ENCODE measurements around the gene RRP15.

The RRP15 gene

DNA sequence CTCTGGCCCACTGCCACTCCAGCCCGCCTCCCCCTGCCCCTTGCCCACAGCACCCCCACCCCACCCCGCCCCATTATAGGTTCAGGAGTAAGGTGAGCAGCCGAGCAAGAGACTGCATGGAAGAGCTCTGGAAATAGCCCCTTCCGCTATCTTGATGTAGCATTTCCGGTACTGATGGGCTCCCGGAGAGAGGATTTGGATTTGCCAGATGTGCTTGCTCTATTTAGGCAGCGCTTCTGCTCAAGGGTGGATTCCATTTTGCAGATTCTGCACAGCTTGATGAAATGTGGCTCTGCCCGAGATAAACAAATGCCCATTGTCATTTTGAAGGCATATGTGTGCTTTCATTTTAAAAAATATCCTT lies 67.0 kb downstream of the RRP15 start:
- whole genome bisulfite sequencing, 2 donors (ENCODE audit: extremely low coverage in 2 of 2, insufficient read length in 2 of 2, insufficient replicate concordance in 1 of 2), result no CpG with 5 or more reads among the region's 8 CpGs
- H3K4me1 ChIP-seq (ENCODE audit: control insufficient read depth in 2 of 2, insufficient read depth in 1 of 2, low read depth in 1 of 2, low read length in 2 of 2), result peaks cover 2 to 7% of the 10 kb centered on the region in 2 donors
- no peak overlapping the region for H3K18ac ChIP-seq (ENCODE audit: low read length)
- H2AFZ ChIP-seq (ENCODE audit: low read length), result no peak overlapping the region
- H4K8ac ChIP-seq (ENCODE audit: low read depth, low read length), result no peak overlapping the region
- no peak overlapping the region for H2BK5ac ChIP-seq (ENCODE audit: low read length)
- H3K9ac ChIP-seq (ENCODE audit: low read depth, low read length, poor library complexity), result no peak overlapping the region
- no peak overlapping the region for H3K4me2 ChIP-seq (ENCODE audit: insufficient read depth, low read length, poor library complexity, severe bottlenecking)
- H2BK12ac ChIP-seq (ENCODE audit: low read length), result no peak overlapping the region
- no peak overlapping the region for H3K4ac ChIP-seq (ENCODE audit: low read length)
- H3K23ac ChIP-seq (ENCODE audit: low read depth, low read length, poor library complexity), result no peak overlapping the region
- no peak overlapping the region for H2BK15ac ChIP-seq (ENCODE audit: low read length)
- no peaks in the 10 kb centered on the region for H3K79me1 ChIP-seq (ENCODE audit: low read depth, low read length)
- H4K91ac ChIP-seq (ENCODE audit: low read depth, low read length, poor library complexity), result no peak overlapping the region
- H3K9me3 ChIP-seq (replicated peaks in 1 of 2; ENCODE audit: control insufficient read depth in 2 of 2, insufficient read depth in 1 of 2, low read depth in 1 of 2, low read length in 2 of 2), result peaks cover 2 to 3% of the 10 kb centered on the region in 2 donors
- H2BK120ac ChIP-seq (ENCODE audit: low read depth, low read length), result no peak overlapping the region
- H3K27ac ChIP-seq (replicated peaks; ENCODE audit: low read length), result no peak overlapping the region
- no peaks in the 10 kb centered on the region for H3K36me3 ChIP-seq (replicated peaks in 1 of 2; ENCODE audit: control insufficient read depth in 2 of 2, insufficient read depth in 2 of 2, low read length in 2 of 2)
- H2AK5ac ChIP-seq (ENCODE audit: low read depth, low read length), result no peak overlapping the region
- H3K14ac ChIP-seq (ENCODE audit: low read length), result no peak overlapping the region
- H3K27me3 ChIP-seq (ENCODE audit: control insufficient read depth in 3 of 3, insufficient read depth in 3 of 3, low read depth in 1 of 3, low read length in 3 of 3), result no peaks in the 10 kb centered on the region
- H3K4me3 ChIP-seq (ENCODE audit: low read length in 2 of 2), result no peak overlapping the region
- no peak for DNase-seq (ENCODE audit: low spot score)

DNA sequence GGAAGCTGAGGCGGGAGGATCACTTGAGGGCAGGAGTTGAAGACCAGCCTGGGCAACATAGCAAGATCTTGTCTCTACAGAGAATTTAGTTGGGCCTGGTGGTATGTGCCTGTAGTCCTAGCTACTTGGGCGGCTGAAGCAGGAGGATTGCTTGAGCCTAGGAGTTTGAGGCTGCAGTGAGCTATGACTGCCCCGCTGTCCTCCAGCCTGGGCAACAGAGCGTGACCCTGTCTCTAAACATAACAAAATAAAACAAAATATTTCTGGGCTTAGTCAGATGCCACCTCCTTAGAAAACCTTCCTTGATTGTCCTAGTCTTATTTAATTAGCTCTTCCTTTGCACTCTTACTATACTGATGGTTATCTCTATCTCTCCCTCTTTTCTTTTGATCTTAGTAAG lies 68.6 kb downstream of the RRP15 start:
- H3K9me3 ChIP-seq (replicated peaks in 1 of 2; ENCODE audit: control insufficient read depth in 2 of 2, insufficient read depth in 1 of 2, low read depth in 1 of 2, low read length in 2 of 2), result peaks cover 2 to 3% of the 10 kb centered on the region in 2 donors

DNA sequence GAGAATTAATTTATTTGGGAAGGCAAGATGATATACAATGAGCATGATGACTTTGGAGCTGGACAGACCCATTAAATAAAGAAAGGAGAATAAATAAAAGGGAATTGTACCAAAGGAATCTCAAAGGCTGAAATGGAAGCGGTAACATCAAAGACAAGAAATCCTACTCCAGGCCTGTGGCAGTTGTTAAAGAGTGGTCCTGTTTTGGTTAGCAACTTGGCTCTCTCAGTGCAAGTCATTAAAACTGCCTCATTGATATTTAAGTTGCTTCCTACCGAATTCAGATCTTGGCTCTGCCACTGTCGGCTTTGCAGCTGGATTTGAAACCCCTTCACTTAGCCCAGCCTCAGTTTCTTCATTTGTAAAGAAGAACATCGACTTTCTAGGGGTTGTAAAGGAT lies 70.2 kb downstream of the RRP15 start:
- Histone ChIP-seq H2BK5ac (ENCODE audit: low read length) (no peak overlapping the region), H2BK15ac (ENCODE audit: low read length) (no peak overlapping the region), H3K9me3 (replicated peaks in 1 of 2; ENCODE audit: control insufficient read depth in 2 of 2, insufficient read depth in 1 of 2, low read depth in 1 of 2, low read length in 2 of 2) (peaks cover 2 to 3% of the 10 kb centered on the region in 2 donors), H2BK120ac (ENCODE audit: low read depth, low read length) (no peak overlapping the region), H3K4me2 (ENCODE audit: insufficient read depth, low read length, poor library complexity, severe bottlenecking) (no peak overlapping the region), H3K27me3 (ENCODE audit: control insufficient read depth in 3 of 3, insufficient read depth in 3 of 3, low read depth in 1 of 3, low read length in 3 of 3) (no peaks in the 10 kb centered on the region), H3K4me1 (ENCODE audit: control insufficient read depth in 2 of 2, insufficient read depth in 1 of 2, low read depth in 1 of 2, low read length in 2 of 2) (peaks cover 0 to 7% of the 10 kb centered on the region in 2 donors), H3K4ac (ENCODE audit: low read length) (no peak overlapping the region), H2AK5ac (ENCODE audit: low read depth, low read length) (no peak overlapping the region), H2AFZ (ENCODE audit: low read length) (no peak overlapping the region), H3K27ac (replicated peaks; ENCODE audit: low read length) (no peak overlapping the region), H3K4me3 (ENCODE audit: low read length in 2 of 2) (no peak overlapping the region), H4K8ac (ENCODE audit: low read depth, low read length) (no peak overlapping the region), H3K36me3 (replicated peaks in 1 of 2; ENCODE audit: control insufficient read depth in 2 of 2, insufficient read depth in 2 of 2, low read length in 2 of 2) (no peaks in the 10 kb centered on the region), H4K91ac (ENCODE audit: low read depth, low read length, poor library complexity) (no peak overlapping the region), H3K14ac (ENCODE audit: low read length) (no peak overlapping the region), H3K9ac (ENCODE audit: low read depth, low read length, poor library complexity) (no peak overlapping the region), H3K18ac (ENCODE audit: low read length) (no peak overlapping the region), H2BK12ac (ENCODE audit: low read length) (no peak overlapping the region), H3K79me1 (ENCODE audit: low read depth, low read length) (no peaks in the 10 kb centered on the region), H3K23ac (ENCODE audit: low read depth, low read length, poor library complexity) (no peak overlapping the region)
- no CpG with 5 or more reads among the region's 4 CpGs for WGBS, 2 donors (ENCODE audit: extremely low coverage in 2 of 2, insufficient read length in 2 of 2, insufficient replicate concordance in 1 of 2)
- DNase-seq (ENCODE audit: low spot score), result no peak

More for the DNA sequence above, 68.6 kb downstream of the RRP15 start:
- Histone ChIP-seq H3K4ac (ENCODE audit: low read length) (no peak overlapping the region), H3K27me3 (ENCODE audit: control insufficient read depth in 3 of 3, insufficient read depth in 3 of 3, low read depth in 1 of 3, low read length in 3 of 3) (no peaks in the 10 kb centered on the region), H3K4me2 (ENCODE audit: insufficient read depth, low read length, poor library complexity, severe bottlenecking) (no peak overlapping the region), H3K36me3 (replicated peaks in 1 of 2; ENCODE audit: control insufficient read depth in 2 of 2, insufficient read depth in 2 of 2, low read length in 2 of 2) (no peaks in the 10 kb centered on the region), H3K18ac (ENCODE audit: low read length) (no peak overlapping the region), H2BK5ac (ENCODE audit: low read length) (no peak overlapping the region), H2BK15ac (ENCODE audit: low read length) (no peak overlapping the region), H3K79me1 (ENCODE audit: low read depth, low read length) (no peaks in the 10 kb centered on the region), H4K8ac (ENCODE audit: low read depth, low read length) (no peak overlapping the region), H3K4me3 (ENCODE audit: low read length in 2 of 2) (no peak overlapping the region), H3K23ac (ENCODE audit: low read depth, low read length, poor library complexity) (no peak overlapping the region), H2AK5ac (ENCODE audit: low read depth, low read length) (no peak overlapping the region), H3K27ac (replicated peaks; ENCODE audit: low read length) (no peak overlapping the region), H2AFZ (ENCODE audit: low read length) (no peak overlapping the region), H3K14ac (ENCODE audit: low read length) (no peak overlapping the region), H3K4me1 (ENCODE audit: control insufficient read depth in 2 of 2, insufficient read depth in 1 of 2, low read depth in 1 of 2, low read length in 2 of 2) (peaks cover 0 to 7% of the 10 kb centered on the region in 2 donors), H3K9ac (ENCODE audit: low read depth, low read length, poor library complexity) (no peak overlapping the region), H2BK12ac (ENCODE audit: low read length) (no peak overlapping the region), H2BK120ac (ENCODE audit: low read depth, low read length) (no peak overlapping the region), H4K91ac (ENCODE audit: low read depth, low read length, poor library complexity) (no peak overlapping the region)
- WGBS, 2 donors (ENCODE audit: extremely low coverage in 2 of 2, insufficient read length in 2 of 2, insufficient replicate concordance in 1 of 2), result no CpG with 5 or more reads among the region's 4 CpGs
- no peak for DNase-seq (ENCODE audit: low spot score)

DNA sequence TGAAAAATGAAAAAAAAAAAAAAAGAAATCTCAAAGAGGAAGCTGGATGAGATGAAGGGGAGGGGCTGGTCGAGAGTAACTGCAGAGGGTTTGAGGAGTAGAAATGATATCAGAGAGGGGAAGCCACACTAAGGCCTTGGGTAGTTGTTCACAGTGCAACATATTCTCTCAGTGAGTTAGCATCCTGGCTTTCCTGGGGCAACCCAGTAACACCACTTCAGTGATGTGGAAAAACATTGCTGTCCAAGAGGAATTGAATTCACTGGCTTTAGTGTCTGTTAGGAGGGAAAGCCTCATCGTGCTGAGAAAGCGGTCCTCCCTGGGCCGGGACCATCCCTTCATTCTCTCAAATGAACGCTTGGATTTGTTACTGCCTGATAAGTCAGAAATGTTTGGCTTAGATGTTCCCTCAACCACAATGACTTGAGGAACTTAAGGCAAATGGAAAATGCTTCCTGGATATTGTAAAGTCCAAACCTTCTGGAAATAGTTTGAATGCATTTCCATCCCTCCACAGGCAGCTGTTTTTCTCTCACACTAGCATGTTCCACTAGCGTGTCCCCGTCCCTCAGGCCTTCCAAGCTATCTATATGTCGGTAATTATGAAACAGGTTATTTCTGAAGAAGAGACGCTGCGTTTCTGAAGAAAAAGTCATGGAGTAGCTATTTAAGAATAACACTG lies 72.3 kb downstream of the RRP15 start:
- Histone ChIP-seq H4K8ac (ENCODE audit: low read depth, low read length) (no peak overlapping the region), H3K9me3 (replicated peaks in 1 of 2; ENCODE audit: control insufficient read depth in 2 of 2, insufficient read depth in 1 of 2, low read depth in 1 of 2, low read length in 2 of 2) (peaks cover 2 to 3% of the 10 kb centered on the region in 2 donors), H2BK120ac (ENCODE audit: low read depth, low read length) (no peak overlapping the region), H3K14ac (ENCODE audit: low read length) (no peak overlapping the region), H3K4me3 (ENCODE audit: low read length in 2 of 2) (no peak overlapping the region), H3K79me1 (ENCODE audit: low read depth, low read length) (no peaks in the 10 kb centered on the region), H3K36me3 (replicated peaks in 1 of 2; ENCODE audit: control insufficient read depth in 2 of 2, insufficient read depth in 2 of 2, low read length in 2 of 2) (no peaks in the 10 kb centered on the region), H2BK12ac (ENCODE audit: low read length) (no peak overlapping the region), H2BK5ac (ENCODE audit: low read length) (no peak overlapping the region), H3K9ac (ENCODE audit: low read depth, low read length, poor library complexity) (no peak overlapping the region), H2AFZ (ENCODE audit: low read length) (no peak overlapping the region), H3K27ac (replicated peaks; ENCODE audit: low read length) (no peak overlapping the region), H3K27me3 (ENCODE audit: control insufficient read depth in 3 of 3, insufficient read depth in 3 of 3, low read depth in 1 of 3, low read length in 3 of 3) (no peaks in the 10 kb centered on the region), H2BK15ac (ENCODE audit: low read length) (no peak overlapping the region), H2AK5ac (ENCODE audit: low read depth, low read length) (no peak overlapping the region), H3K18ac (ENCODE audit: low read length) (no peak overlapping the region), H4K91ac (ENCODE audit: low read depth, low read length, poor library complexity) (no peak overlapping the region), H3K4me2 (ENCODE audit: insufficient read depth, low read length, poor library complexity, severe bottlenecking) (no peak overlapping the region), H3K23ac (ENCODE audit: low read depth, low read length, poor library complexity) (no peak overlapping the region), H3K4me1 (ENCODE audit: control insufficient read depth in 2 of 2, insufficient read depth in 1 of 2, low read depth in 1 of 2, low read length in 2 of 2) (no peaks in the 10 kb centered on the region), H3K4ac (ENCODE audit: low read length) (no peak overlapping the region)
- WGBS, 2 donors (ENCODE audit: extremely low coverage in 2 of 2, insufficient read length in 2 of 2, insufficient replicate concordance in 1 of 2), result no CpG with 5 or more reads among the region's 10 CpGs
- DNase-seq (ENCODE audit: low spot score), result no peak
